Neural cell (in vitro differentiated cells): Measurements from ENCODE around the gene GGT5. TPM values are rescaled to one million over a fixed set of nuclear protein-coding genes. Genes with fewer than 3 reads are reported as not detected.
"Not testable (repeated sequence)": the region's sequence is repeated elsewhere in the genome, so short reads cannot be mapped to it uniquely, and the experiment has no call there.

Experiments
- H2AFZ ChIP-seq: fragments of 200-600, 300-800 bp; sonication (generic), shearing (Covaris generic); 2 replicates; pipeline ENCODE4 v1.6.0; 2014; ENCODE audit warnings: low read depth, mild to moderate bottlenecking, antibody characterized with exemption, low read length, moderate library complexity
- H3F3A ChIP-seq: fragments of 200-600 bp; shearing (Covaris generic); 2 replicates; pipeline ENCODE4 v1.6.1; 2016; ENCODE audit warnings: mild to moderate bottlenecking, moderate library complexity, mixed read lengths, antibody characterized with exemption, low read length; ENCODE audit not compliant: insufficient read depth, poor library complexity, severe bottlenecking
- H3K27ac ChIP-seq: fragments of 200-600, 300-800 bp; sonication (generic), shearing (Covaris generic); 2 replicates; pipeline ENCODE4 v1.5.1; 2014; ENCODE audit warnings: mild to moderate bottlenecking, low read length, moderate library complexity
- H3K27me3 ChIP-seq: fragments of 300-800, 200-600 bp; sonication (generic), shearing (Covaris generic); 2 replicates; pipeline ENCODE4 v1.6.0; 2014; ENCODE audit warnings: mild to moderate bottlenecking, low read depth, low read length, moderate library complexity; ENCODE audit not compliant: insufficient read depth
- H3K36me3 ChIP-seq: fragments of 300-800, 200-600 bp; sonication (generic), shearing (Covaris generic); 2 replicates; pipeline ENCODE4 v1.5.1; 2014; ENCODE audit warnings: mild to moderate bottlenecking, antibody characterized with exemption, low read length, moderate library complexity; ENCODE audit not compliant: insufficient read depth
- H3K4me2 ChIP-seq: fragments of 300-800, 200-600 bp; sonication (generic), shearing (Covaris generic); 2 replicates; pipeline ENCODE4 v1.6.0; 2014; ENCODE audit warnings: mild to moderate bottlenecking, low read length
- H3K4me3 ChIP-seq: fragments of 300-800, 200-600 bp; sonication (generic), shearing (Covaris generic); 2 replicates; pipeline ENCODE4 v1.5.1; 2014; ENCODE audit warnings: mild to moderate bottlenecking, low read length, moderate library complexity
- H3K79me2 ChIP-seq: fragments of 200-600 bp; shearing (Covaris generic); replicated peaks from 2 replicates; pipeline ENCODE4 v1.6.0; 2014; ENCODE audit warnings: mild to moderate bottlenecking, low read length, moderate library complexity; ENCODE audit not compliant: insufficient read depth
- H3K9ac ChIP-seq: fragments of 300-800, 200-600 bp; sonication (generic), shearing (Covaris generic); 2 replicates; pipeline ENCODE4 v1.6.1; 2016; ENCODE audit warnings: mild to moderate bottlenecking, low read length, mixed read lengths
- H3K9me2 ChIP-seq: fragments of 200-600 bp; shearing (Covaris generic); 2 replicates; pipeline ENCODE4 v1.6.1; 2016; ENCODE audit warnings: mild to moderate bottlenecking, low read length, mixed read lengths; ENCODE audit not compliant: insufficient read depth
- H3K9me3 ChIP-seq: fragments of 200-600, 300-800 bp; sonication (generic), shearing (Covaris generic); 2 replicates; pipeline ENCODE4 v1.6.1; 2016; ENCODE audit warnings: mild to moderate bottlenecking, mixed run types, low read length, moderate library complexity, mixed read lengths
- H4K20me1 ChIP-seq: fragments of 200-600 bp; shearing (Covaris generic); 2 replicates; pipeline ENCODE4 v1.6.1; 2016; ENCODE audit warnings: mild to moderate bottlenecking, mixed run types; ENCODE audit not compliant: insufficient read depth
- CTCF ChIP-seq: fragments of 450-650 bp; IDR thresholded peaks from 2 replicates; pipeline ENCODE4 v1.5.1; 2014; ENCODE audit warnings: antibody characterized with exemption, mild to moderate bottlenecking, moderate library complexity; ENCODE audit not compliant: poor library complexity, severe bottlenecking
- EP300 ChIP-seq: fragments of 450-650 bp; conservative IDR thresholded peaks from 2 replicates; pipeline ENCODE4 v1.6.1; 2014; ENCODE audit warnings: antibody characterized with exemption, mild to moderate bottlenecking, moderate library complexity; ENCODE audit not compliant: poor library complexity, severe bottlenecking
- POLR2AphosphoS5 ChIP-seq: IDR thresholded peaks from 2 replicates; pipeline ENCODE4 v1.6.1; 2012
- REST ChIP-seq: IDR thresholded peaks from 2 replicates; pipeline ENCODE4 v1.6.1; 2012; ENCODE audit warnings: borderline replicate concordance
- SMC3 ChIP-seq: fragments of 450-650 bp; conservative IDR thresholded peaks from 2 replicates; pipeline ENCODE4 v1.6.1; 2014; ENCODE audit warnings: antibody characterized with exemption, mild to moderate bottlenecking, moderate library complexity; ENCODE audit not compliant: poor library complexity
- TAF1 ChIP-seq: IDR thresholded peaks from 2 replicates; pipeline ENCODE4 v1.6.1; 2012; ENCODE audit warnings: low read depth
- polyA plus RNA-seq: library from polyadenylated mRNA; depleted of rRNA; stranded (reverse); fragments of >200 nt; gene quantifications from 2 replicates; pipeline ENCODE4 v1.2.3, GENCODE V29; 2014

Gene GGT5
- polyA plus RNA-seq, 1 donor from 2014 or later: 0.12 TPM

- not testable (repeated sequence) for H4K20me1 ChIP-seq, H3K4me2 ChIP-seq, H3K27ac ChIP-seq, H3K9me3 ChIP-seq, H3K36me3 ChIP-seq, H3K9me2 ChIP-seq, H3F3A ChIP-seq, H3K79me2 ChIP-seq, H3K9ac ChIP-seq, H3K27me3 ChIP-seq, H2AFZ ChIP-seq, H3K4me3 ChIP-seq
Observed at GRCh38 chr22:24206460-24207263, 38.2 kb downstream of the GGT5 start.

GRCh38 chr22:24205438-24206195 lies 39.3 kb downstream of the GGT5 start:
- Histone ChIP-seq H3K27ac (no peak overlapping the region), H3K9ac (no peak overlapping the region), H3K9me2 (no peaks in the 10 kb centered on the region), H3K79me2 (no peaks in the 10 kb centered on the region), H3K9me3 (no peaks in the 10 kb centered on the region), H4K20me1 (no peaks in the 10 kb centered on the region), H2AFZ (no peak overlapping the region), H3F3A (no peaks in the 10 kb centered on the region), H3K4me3 (no peak overlapping the region), H3K27me3 (no peaks in the 10 kb centered on the region), H3K4me2 (no peak overlapping the region), H3K36me3 (no peaks in the 10 kb centered on the region)
- TF ChIP-seq TAF1: no peak
- TF ChIP-seq REST: no peak
- no peak for TF ChIP-seq EP300
- TF ChIP-seq POLR2AphosphoS5: no peak
- no peak for TF ChIP-seq CTCF
- no peak for TF ChIP-seq SMC3

- H3K9ac ChIP-seq, H3K9me2 ChIP-seq, H3K4me2 ChIP-seq, H3K9me3 ChIP-seq, H3K4me3 ChIP-seq, H3K36me3 ChIP-seq, H4K20me1 ChIP-seq, H2AFZ ChIP-seq, H3K79me2 ChIP-seq, H3K27ac ChIP-seq, H3F3A ChIP-seq, H3K27me3 ChIP-seq: not testable (repeated sequence)
Observed at GRCh38 chr22:24203856-24204255, 41.0 kb downstream of the GGT5 start.
